GM12891 (cell line): ENCODE measurements around the gene UPK1B.

ENCODE experiments used
- PAX5 ChIP-seq: IDR thresholded peaks from 2 replicates; pipeline ENCODE4 v1.6.1; 2011; ENCODE audit warnings: low read length, moderate library complexity, mild to moderate bottlenecking; ENCODE audit not compliant: insufficient read depth, severe bottlenecking
- POLR2A ChIP-seq: IDR thresholded peaks from 2 replicates; pipeline ENCODE4 v1.6.1; 2011; ENCODE audit warnings: low read depth, low read length, control low read depth
- POLR2AphosphoS5 ChIP-seq: IDR thresholded peaks from 2 replicates; pipeline ENCODE4 v1.6.1; 2011; ENCODE audit warnings: low read depth, low read length, control low read depth

GRCh38 chr3:119234610-119235009, 61.2 kb downstream of the UPK1B start:
- TF ChIP-seq POLR2A (no peak), PAX5 (no peak), POLR2AphosphoS5 (no peak)
